Stimulated activated CD8-positive, alpha-beta memory T cell treated with anti-CD3 and anti-CD28 coated beads, Interleukin-7, amount 100 ng/mL, for 4 hours (primary cell): ENCODE data around the gene KCTD17.
"Not testable (repeated sequence)": the region's sequence is repeated elsewhere in the genome, so short reads cannot be mapped to it uniquely, and the experiment has no call there.

ENCODE experiments used
- DNase-seq, 2 donors: peaks; one replicate each; pipeline ENCODE4 v3.0.0-alpha.2; 2020; ENCODE audit warnings: low read depth in 2 of 2

Gene KCTD17

GRCh38 chr22:37061611-37062375 lies 10.3 kb downstream of the KCTD17 start:
- DNase-seq = no peak

GRCh38 chr22:37062376-37062675 lies 10.8 kb downstream of the KCTD17 start:
- no peak for DNase-seq

- DNase-seq = no peak
Measured at GRCh38 chr22:37062702-37063381, 11.3 kb downstream of the KCTD17 start.

GRCh38 chr22:37063431-37064420 lies 12.2 kb downstream of the KCTD17 start:
- no peak for DNase-seq

- no peak for DNase-seq
Measured at GRCh38 chr22:37064553-37064952, 13.0 kb downstream of the KCTD17 start.

- no peak for DNase-seq
Measured at GRCh38 chr22:37065180-37065579, 13.6 kb downstream of the KCTD17 start.

- no peak for DNase-seq
Measured at GRCh38 chr22:37065961-37066360, 14.4 kb downstream of the KCTD17 start.

GRCh38 chr22:37067428-37067827 lies 15.9 kb downstream of the KCTD17 start:
- no peak for DNase-seq

GRCh38 chr22:37068859-37069258 lies 17.3 kb downstream of the KCTD17 start:
- DNase-seq = no peak

GRCh38 chr22:37069319-37069718 lies 17.8 kb downstream of the KCTD17 start:
- DNase-seq = no peak

- DNase-seq = no peak
Measured at GRCh38 chr22:37069719-37070118, 18.2 kb downstream of the KCTD17 start.

- DNase-seq = no peak
Measured at GRCh38 chr22:37070334-37070733, 18.8 kb downstream of the KCTD17 start.

GRCh38 chr22:37070744-37071143 lies 19.2 kb downstream of the KCTD17 start:
- DNase-seq = no peak

- DNase-seq = not testable (repeated sequence)
Measured at GRCh38 chr22:37071850-37072592, 20.5 kb downstream of the KCTD17 start.

GRCh38 chr22:37072673-37073072 lies 21.1 kb downstream of the KCTD17 start:
- DNase-seq = no peak

GRCh38 chr22:37074537-37074936 lies 23.0 kb downstream of the KCTD17 start:
- DNase-seq = no peak

- no peak for DNase-seq
Measured at GRCh38 chr22:37075046-37075445, 23.5 kb downstream of the KCTD17 start.

- DNase-seq = no peak
Measured at GRCh38 chr22:37075822-37076433, 24.4 kb downstream of the KCTD17 start.

- DNase-seq = peak; percentile 71 to 77
Measured at GRCh38 chr22:37077802-37078448, 26.4 kb downstream of the KCTD17 start.

- DNase-seq = no peak
Measured at GRCh38 chr22:37079158-37079557, 27.6 kb downstream of the KCTD17 start.
